Duodenal mucosa (tissue), 2 donors: Measurements from ENCODE around the gene NRDC.

Source experiments
- H3K27ac ChIP-seq: one replicate; pipeline ENCODE4 v1.7.0; 2013; ENCODE audit warnings: low read depth, low read length
- H3K27me3 ChIP-seq, 2 donors: one replicate each; pipeline ENCODE4 v1.7.0; 2013; ENCODE audit warnings: low read length in 2 of 2, control low read depth in 1 of 2; ENCODE audit not compliant: insufficient read depth in 2 of 2, control insufficient read depth in 1 of 2
- H3K36me3 ChIP-seq, 2 donors: one replicate each; pipeline ENCODE4 v1.7.0; 2013; ENCODE audit warnings: low read length in 2 of 2, control low read depth in 1 of 2; ENCODE audit not compliant: insufficient read depth in 2 of 2, control insufficient read depth in 1 of 2
- H3K4me1 ChIP-seq, 2 donors: one replicate each; pipeline ENCODE4 v1.7.0; 2013; ENCODE audit warnings: low read length in 2 of 2, control low read depth in 1 of 2; ENCODE audit not compliant: insufficient read depth in 2 of 2, control insufficient read depth in 1 of 2
- H3K4me3 ChIP-seq, 2 donors: one replicate each; pipeline ENCODE4 v1.7.0; 2013; ENCODE audit warnings: low read length in 2 of 2, low read depth in 1 of 2
- H3K9ac ChIP-seq, 2 donors: one replicate each; pipeline ENCODE4 v1.7.0; 2013; ENCODE audit warnings: low read length in 2 of 2, low read depth in 1 of 2
- H3K9me3 ChIP-seq, 2 donors: one replicate each; pipeline ENCODE4 v1.7.0; 2013; ENCODE audit warnings: low read length in 2 of 2, control low read depth in 1 of 2; ENCODE audit not compliant: control insufficient read depth in 1 of 2

The NRDC gene

GRCh38 chr1:51847294-51847920 lies 31.1 kb downstream of the NRDC start:
- H3K9me3 ChIP-seq: no peaks in the 10 kb centered on the region
- H3K27me3 ChIP-seq: no peaks in the 10 kb centered on the region
- H3K4me1 ChIP-seq: no peaks in the 10 kb centered on the region
- no peaks in the 10 kb centered on the region for H3K36me3 ChIP-seq
- no peak overlapping the region for H3K9ac ChIP-seq
- H3K27ac ChIP-seq: no peak overlapping the region
- no peak overlapping the region for H3K4me3 ChIP-seq

- no peak overlapping the region for H3K4me3 ChIP-seq
- H3K27ac ChIP-seq: no peak overlapping the region
- no peak overlapping the region for H3K9ac ChIP-seq
- no peaks in the 10 kb centered on the region for H3K4me1 ChIP-seq
- H3K36me3 ChIP-seq: peaks cover 5 to 7% of the 10 kb centered on the region in 2 donors
- H3K9me3 ChIP-seq: no peaks in the 10 kb centered on the region
- no peaks in the 10 kb centered on the region for H3K27me3 ChIP-seq
These were observed 34.6 kb downstream of the NRDC start for GRCh38 chr1:51843948-51844347.

GRCh38 chr1:51842261-51842660 lies 36.3 kb downstream of the NRDC start:
- H3K9ac ChIP-seq: no peak overlapping the region
- no peaks in the 10 kb centered on the region for H3K4me1 ChIP-seq
- no peak overlapping the region for H3K4me3 ChIP-seq
- H3K36me3 ChIP-seq: peaks cover 5 to 13% of the 10 kb centered on the region in 2 donors
- no peaks in the 10 kb centered on the region for H3K27me3 ChIP-seq
- no peak overlapping the region for H3K27ac ChIP-seq
- no peaks in the 10 kb centered on the region for H3K9me3 ChIP-seq

- Histone ChIP-seq H3K27me3 (no peaks in the 10 kb centered on the region), H3K4me1 (no peaks in the 10 kb centered on the region), H3K4me3 (no peak overlapping the region), H3K9ac (no peak overlapping the region), H3K36me3 (peaks cover 5 to 19% of the 10 kb centered on the region in 2 donors), H3K9me3 (no peaks in the 10 kb centered on the region), H3K27ac (no peak overlapping the region)
These were observed 37.6 kb downstream of the NRDC start for GRCh38 chr1:51840743-51841461.

- no peaks in the 10 kb centered on the region for H3K27me3 ChIP-seq
- H3K36me3 ChIP-seq: peaks cover 5 to 23% of the 10 kb centered on the region in 2 donors
- H3K4me1 ChIP-seq: no peaks in the 10 kb centered on the region
- no peak overlapping the region for H3K27ac ChIP-seq
- H3K9ac ChIP-seq: no peak overlapping the region
- H3K9me3 ChIP-seq: no peaks in the 10 kb centered on the region
- no peak overlapping the region for H3K4me3 ChIP-seq
These were observed 38.3 kb downstream of the NRDC start for GRCh38 chr1:51840182-51840581.

GRCh38 chr1:51839094-51839493 lies 39.4 kb downstream of the NRDC start:
- H3K9ac ChIP-seq: no peak overlapping the region
- no peak overlapping the region for H3K4me3 ChIP-seq
- peaks cover 7 to 23% of the 10 kb centered on the region in 2 donors for H3K36me3 ChIP-seq
- no peak overlapping the region for H3K27ac ChIP-seq
- no peaks in the 10 kb centered on the region for H3K27me3 ChIP-seq
- H3K4me1 ChIP-seq: no peaks in the 10 kb centered on the region
- no peaks in the 10 kb centered on the region for H3K9me3 ChIP-seq

- Histone ChIP-seq H3K36me3 (peaks cover 10 to 29% of the 10 kb centered on the region in 2 donors), H3K27me3 (no peaks in the 10 kb centered on the region), H3K9ac (no peak overlapping the region), H3K4me3 (no peak overlapping the region), H3K4me1 (no peaks in the 10 kb centered on the region), H3K27ac (no peak overlapping the region), H3K9me3 (no peaks in the 10 kb centered on the region)
These were observed 41.3 kb downstream of the NRDC start for GRCh38 chr1:51837243-51837642.

- H3K36me3 ChIP-seq: peaks cover 8 to 37% of the 10 kb centered on the region in 2 donors
These were observed 44.8 kb downstream of the NRDC start for GRCh38 chr1:51833700-51834099.

GRCh38 chr1:51829058-51829457 lies 49.5 kb downstream of the NRDC start:
- Histone ChIP-seq H3K27me3 (no peaks in the 10 kb centered on the region), H3K36me3 (peaks cover 20 to 47% of the 10 kb centered on the region in 2 donors), H3K9ac (no peak overlapping the region), H3K4me1 (no peaks in the 10 kb centered on the region), H3K9me3 (no peaks in the 10 kb centered on the region), H3K27ac (no peak overlapping the region), H3K4me3 (no peak overlapping the region)

More at GRCh38 chr1:51833700-51834099, 44.8 kb downstream of the NRDC start:
- no peaks in the 10 kb centered on the region for H3K9me3 ChIP-seq
- H3K4me3 ChIP-seq: no peak overlapping the region
- no peaks in the 10 kb centered on the region for H3K27me3 ChIP-seq
- no peak overlapping the region for H3K27ac ChIP-seq
- no peak overlapping the region for H3K9ac ChIP-seq
- H3K4me1 ChIP-seq: no peaks in the 10 kb centered on the region

- no peak overlapping the region for H3K4me3 ChIP-seq
- peaks cover 12 to 41% of the 10 kb centered on the region in 2 donors for H3K36me3 ChIP-seq
- H3K27ac ChIP-seq: no peak overlapping the region
- no peak overlapping the region for H3K9ac ChIP-seq
- no peaks in the 10 kb centered on the region for H3K9me3 ChIP-seq
- H3K4me1 ChIP-seq: no peaks in the 10 kb centered on the region
- H3K27me3 ChIP-seq: no peaks in the 10 kb centered on the region
These were observed 58.7 kb downstream of the NRDC start for GRCh38 chr1:51819810-51820209.
